Measurements from ENCODE around the gene HBZ. TPM values are rescaled to one million over a fixed set of nuclear protein-coding genes. Genes with fewer than 3 reads are reported as not detected.
"Not testable (repeated sequence)": the region's sequence is repeated elsewhere in the genome, so short reads cannot be mapped to it uniquely, and the experiment has no call there.

HBZ gene
- total and polyA plus RNA-seq, 3 donors from 2014 or later = 1.1 to 9.0 (median 3.7) TPM

GRCh38 chr16:120756-121155, 31.7 kb upstream of the HBZ start:
- Histone ChIP-seq H3K4me3 (no peak overlapping the region), H3K27me3 (no peaks in the 10 kb centered on the region), H3K36me3 (ENCODE audit: low read depth, missing control alignments) (no peaks in the 10 kb centered on the region), H3K27ac (no peak overlapping the region), H3K9me3 (no peaks in the 10 kb centered on the region), H3K4me1 (no peaks in the 10 kb centered on the region)
- intact Hi-C loops (cut with DNase I; ENCODE audit: low total_unique reads) = no loop called here
- WGBS, 2 donors = 83 to 91% methylated on average over 2 of the region's 2 CpGs
- no peak for DNase-seq
- TF ChIP-seq POLR2A (IDR thresholded peaks at IDR 0.05) = no peak
- TF ChIP-seq CTCF (IDR thresholded peaks at IDR 0.05) = no peak

GRCh38 chr16:122361-122760, 30.1 kb upstream of the HBZ start:
- 78 to 81% methylated on average over 1 of the region's 1 CpG for WGBS, 2 donors
- intact Hi-C loops (cut with DNase I; ENCODE audit: low total_unique reads) = no loop called here

GRCh38 chr16:123558-124350, 28.7 kb upstream of the HBZ start:
- H3K9me3 ChIP-seq; H3K4me1 ChIP-seq; DNase-seq; H3K36me3 ChIP-seq (ENCODE audit: low read depth, missing control alignments); intact Hi-C loops (cut with DNase I; ENCODE audit: low total_unique reads); H3K4me3 ChIP-seq; H3K27me3 ChIP-seq; H3K27ac ChIP-seq: not testable (repeated sequence)
- WGBS, 2 donors = 87 to 91% methylated on average over 17 to 19 of the region's 19 CpGs

More at GRCh38 chr16:122361-122760, 30.1 kb upstream of the HBZ start:
- Histone ChIP-seq H3K4me3 (no peak overlapping the region), H3K4me1 (no peaks in the 10 kb centered on the region), H3K27ac (no peak overlapping the region), H3K9me3 (no peaks in the 10 kb centered on the region), H3K36me3 (ENCODE audit: low read depth, missing control alignments) (no peaks in the 10 kb centered on the region), H3K27me3 (no peaks in the 10 kb centered on the region)
- no peak for DNase-seq
- no peak for TF ChIP-seq POLR2A (IDR thresholded peaks at IDR 0.05)
- no peak for TF ChIP-seq CTCF (IDR thresholded peaks at IDR 0.05)

- no peak for TF ChIP-seq CTCF (IDR thresholded peaks at IDR 0.05)
- no peak for TF ChIP-seq POLR2A (IDR thresholded peaks at IDR 0.05)
- Histone ChIP-seq H3K4me3 (no peak overlapping the region), H3K27ac (no peak overlapping the region), H3K9me3 (no peaks in the 10 kb centered on the region), H3K27me3 (no peaks in the 10 kb centered on the region), H3K4me1 (no peaks in the 10 kb centered on the region), H3K36me3 (ENCODE audit: low read depth, missing control alignments) (no peaks in the 10 kb centered on the region)
- WGBS, 2 donors = 30 to 64% methylated on average over 3 of the region's 3 CpGs
- no peak for DNase-seq
- intact Hi-C loops (cut with DNase I; ENCODE audit: low total_unique reads) = no loop called here
Measured at GRCh38 chr16:125011-125410, 27.4 kb upstream of the HBZ start.

- WGBS, 2 donors = 92 to 100% methylated on average over 2 of the region's 2 CpGs
- TF ChIP-seq POLR2A (IDR thresholded peaks at IDR 0.05) = no peak
- TF ChIP-seq CTCF (IDR thresholded peaks at IDR 0.05) = no peak
- Histone ChIP-seq H3K27ac (no peak overlapping the region), H3K9me3 (no peaks in the 10 kb centered on the region), H3K4me1 (no peaks in the 10 kb centered on the region), H3K27me3 (no peaks in the 10 kb centered on the region), H3K4me3 (no peak overlapping the region), H3K36me3 (ENCODE audit: low read depth, missing control alignments) (no peaks in the 10 kb centered on the region)
- intact Hi-C loops (cut with DNase I; ENCODE audit: low total_unique reads) = no loop called here
- DNase-seq = no peak
Measured at GRCh38 chr16:129075-129474, 23.4 kb upstream of the HBZ start.
